GM23248 (cell line): ENCODE results near the gene TBC1D2B.

Experiments
- EZH2 ChIP-seq: fragments of 200-600 bp; sonication (generic); IDR thresholded peaks from 2 replicates; pipeline ENCODE4 v1.6.1; 2018; ENCODE audit warnings: antibody characterized with exemption, mild to moderate bottlenecking; ENCODE audit not compliant: insufficient read depth, poor library complexity, severe bottlenecking
- EZH2phosphoT487 ChIP-seq: fragments of 200-600 bp; sonication (generic); IDR thresholded peaks from 2 replicates; pipeline ENCODE4 v1.6.1; 2018; ENCODE audit warnings: antibody characterized with exemption, moderate library complexity, mild to moderate bottlenecking, low read depth; ENCODE audit not compliant: insufficient read depth

DNA sequence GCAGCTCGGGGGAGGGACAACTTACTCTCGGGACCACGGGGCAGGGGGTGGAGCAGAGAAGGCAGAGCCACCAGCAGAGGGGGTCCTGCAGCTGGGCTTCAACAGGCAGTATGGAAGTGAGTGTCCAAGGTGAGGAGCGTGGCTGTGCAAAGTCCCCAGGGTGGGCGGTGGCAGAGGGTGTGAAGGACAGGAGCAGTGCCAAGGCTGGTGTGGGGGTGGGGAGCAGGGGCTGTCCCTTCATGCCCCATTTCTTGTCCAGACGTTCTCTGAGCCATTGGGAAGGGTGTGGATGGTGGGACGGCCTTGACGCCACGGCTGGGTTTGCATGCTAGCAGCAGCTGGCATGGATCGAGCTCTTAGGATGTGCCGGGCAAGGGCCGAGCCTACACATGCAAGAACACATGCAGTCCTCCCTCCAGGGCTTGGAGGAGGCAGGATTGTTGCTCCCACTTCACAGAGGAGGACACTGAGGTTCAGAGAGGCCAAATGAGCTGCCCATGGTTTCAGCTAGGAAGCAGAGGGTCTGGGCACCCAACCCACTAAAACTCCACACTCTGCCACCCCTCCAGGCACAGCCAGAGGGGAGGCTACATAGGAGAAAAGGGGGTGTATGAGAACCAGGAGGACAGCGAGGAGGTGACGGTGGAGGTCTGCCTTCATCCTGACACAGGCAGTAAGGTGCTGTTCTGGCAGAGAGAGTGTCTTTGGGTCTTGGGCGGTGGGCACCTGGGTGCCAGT, 93.6 kb downstream of the TBC1D2B start:
- TF ChIP-seq EZH2: no peak
- no peak for TF ChIP-seq EZH2phosphoT487
